Mucosa of rectum (tissue), 2 donors: Measurements from ENCODE around the gene ADGRF5.

Source experiments
- H3K27ac ChIP-seq, 2 donors: one replicate each; pipeline ENCODE4 v1.7.0; 2013; ENCODE audit warnings: inconsistent platforms in 2 of 2, low read depth in 2 of 2, low read length in 2 of 2
- H3K27me3 ChIP-seq, 2 donors: one replicate each; pipeline ENCODE4 v1.7.0; 2013; ENCODE audit warnings: low read length in 2 of 2; ENCODE audit not compliant: control insufficient read depth in 2 of 2, insufficient read depth in 2 of 2
- H3K36me3 ChIP-seq, 2 donors: one replicate each; pipeline ENCODE4 v1.7.0; 2013; ENCODE audit warnings: low read length in 2 of 2; ENCODE audit not compliant: control insufficient read depth in 2 of 2, insufficient read depth in 2 of 2
- H3K4me1 ChIP-seq, 2 donors: one replicate each; pipeline ENCODE4 v1.7.0; 2013; ENCODE audit warnings: low read length in 2 of 2, mild to moderate bottlenecking in 1 of 2; ENCODE audit not compliant: control insufficient read depth in 2 of 2, insufficient read depth in 2 of 2
- H3K4me3 ChIP-seq, 2 donors: one replicate each; pipeline ENCODE4 v1.7.0; 2013; ENCODE audit warnings: low read length in 2 of 2
- H3K9ac ChIP-seq, 2 donors: one replicate each; pipeline ENCODE4 v1.7.0; 2013; ENCODE audit warnings: low read length in 2 of 2, low read depth in 1 of 2, mild to moderate bottlenecking in 1 of 2
- H3K9me3 ChIP-seq, 2 donors: one replicate each; pipeline ENCODE4 v1.7.0; 2013; ENCODE audit warnings: low read length in 2 of 2; ENCODE audit not compliant: control insufficient read depth in 2 of 2
- donor health status: healthy.
- donor health status: Normal muscosa, but diverticular disease.

The ADGRF5 gene

DNA sequence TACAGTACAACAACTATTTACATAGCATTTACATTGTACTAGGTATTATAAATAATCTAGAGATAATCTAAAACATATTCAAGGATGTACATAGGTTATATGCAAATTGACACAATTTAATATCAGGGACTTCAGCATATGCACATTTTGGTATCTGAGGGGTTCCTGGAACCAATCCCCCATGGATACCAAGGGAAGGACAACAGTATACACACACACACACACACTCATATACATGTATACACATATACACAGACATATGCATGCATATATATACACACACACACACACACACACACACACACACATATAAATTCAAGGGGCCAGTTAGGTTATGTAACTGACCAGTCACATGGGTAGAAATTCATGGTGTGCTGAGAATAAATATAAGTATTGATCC, 24.9 kb downstream of the ADGRF5 start:
- Histone ChIP-seq H3K27me3 (peaks cover 0 to 2% of the 10 kb centered on the region in 2 donors), H3K9ac (no peak overlapping the region), H3K4me1 (peaks cover 4 to 7% of the 10 kb centered on the region in 2 donors), H3K27ac (no peak overlapping the region), H3K4me3 (no peak overlapping the region), H3K9me3 (no peaks in the 10 kb centered on the region), H3K36me3 (no peaks in the 10 kb centered on the region)

DNA sequence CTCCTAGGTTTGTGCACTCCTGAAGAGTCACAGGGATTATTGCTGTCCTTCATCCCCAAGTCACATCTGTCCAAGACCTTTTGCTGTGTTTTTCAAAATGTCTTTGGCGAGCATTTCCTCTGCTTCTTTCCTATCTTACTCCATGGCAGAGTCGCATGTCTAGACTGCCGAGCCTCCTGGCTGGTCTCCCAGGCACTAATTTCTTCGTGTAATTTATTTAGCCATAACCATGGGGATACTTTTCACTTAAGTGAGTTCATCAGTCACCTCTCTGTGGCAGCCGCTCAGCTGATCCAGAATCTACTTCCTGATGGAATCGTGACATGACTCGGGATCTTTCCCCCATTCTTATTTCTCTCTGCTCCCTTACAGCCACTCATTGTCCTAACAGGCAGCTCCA, 25.8 kb downstream of the ADGRF5 start:
- Histone ChIP-seq H3K27me3 (no peaks in the 10 kb centered on the region), H3K27ac (no peak overlapping the region), H3K4me3 (no peak overlapping the region), H3K36me3 (no peaks in the 10 kb centered on the region), H3K4me1 (peaks cover 4 to 13% of the 10 kb centered on the region in 2 donors), H3K9me3 (no peaks in the 10 kb centered on the region), H3K9ac (no peak overlapping the region)

- Histone ChIP-seq H3K27ac (peak overlapping the region in 1 of 2 donors; percentile 27), H3K9ac (no peak overlapping the region), H3K4me3 (no peak overlapping the region), H3K36me3 (no peaks in the 10 kb centered on the region), H3K4me1 (peaks cover 4 to 13% of the 10 kb centered on the region in 2 donors), H3K27me3 (no peaks in the 10 kb centered on the region), H3K9me3 (no peaks in the 10 kb centered on the region)
These were observed 27.3 kb downstream of the ADGRF5 start for GRCh38 chr6:46894433-46894832.

DNA sequence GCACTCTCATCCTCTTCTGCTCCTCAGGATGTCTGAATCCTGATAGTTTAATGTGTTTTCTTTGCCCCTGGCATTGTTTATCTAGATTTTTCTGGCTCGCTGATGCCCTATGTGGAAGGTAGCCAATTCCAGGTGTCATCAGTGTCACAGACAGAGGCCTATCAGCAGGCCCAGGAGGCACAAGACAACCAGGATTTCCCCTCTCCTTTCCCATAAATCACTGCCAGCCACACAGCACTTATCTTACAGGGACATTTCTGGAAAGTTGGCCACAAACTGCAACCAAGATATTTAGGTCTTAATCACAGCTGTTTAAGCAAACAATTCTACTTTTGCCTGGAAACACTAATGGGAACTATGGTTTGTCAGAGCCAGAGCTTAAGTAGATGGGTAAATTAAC, 28.1 kb downstream of the ADGRF5 start:
- Histone ChIP-seq H3K9me3 (no peaks in the 10 kb centered on the region), H3K27ac (no peak overlapping the region), H3K4me1 (peaks cover 4 to 13% of the 10 kb centered on the region in 2 donors), H3K9ac (no peak overlapping the region), H3K27me3 (no peaks in the 10 kb centered on the region), H3K36me3 (no peaks in the 10 kb centered on the region), H3K4me3 (no peak overlapping the region)

- Histone ChIP-seq H3K4me3 (no peak overlapping the region), H3K27ac (no peak overlapping the region), H3K9ac (no peak overlapping the region), H3K4me1 (peaks cover 4 to 13% of the 10 kb centered on the region in 2 donors), H3K27me3 (no peaks in the 10 kb centered on the region), H3K36me3 (no peaks in the 10 kb centered on the region), H3K9me3 (no peaks in the 10 kb centered on the region)
These were observed 30.4 kb downstream of the ADGRF5 start for GRCh38 chr6:46891252-46891795.

DNA sequence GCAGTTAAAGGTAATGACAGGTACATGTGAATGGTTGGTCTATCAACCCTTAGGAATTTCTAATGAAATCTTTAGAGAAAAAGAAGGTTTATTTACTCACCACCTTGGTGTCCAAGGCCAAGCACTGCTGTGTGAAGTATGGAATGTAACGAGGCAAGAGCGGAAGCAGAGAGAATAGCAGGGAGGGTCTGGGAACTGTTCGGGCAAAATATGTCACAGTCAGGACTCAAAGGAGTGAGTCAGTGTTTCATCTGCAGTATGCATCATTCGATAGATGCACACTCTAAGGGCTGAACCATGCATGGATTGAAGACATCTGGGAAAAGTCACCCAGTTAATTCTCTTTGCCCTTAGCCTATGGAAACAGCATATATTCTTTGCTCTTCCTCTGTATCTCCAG, 33.2 kb downstream of the ADGRF5 start:
- Histone ChIP-seq H3K4me3 (no peak overlapping the region), H3K4me1 (peaks cover 0 to 6% of the 10 kb centered on the region in 2 donors), H3K36me3 (no peaks in the 10 kb centered on the region), H3K27ac (no peak overlapping the region), H3K9ac (no peak overlapping the region), H3K27me3 (no peaks in the 10 kb centered on the region), H3K9me3 (no peaks in the 10 kb centered on the region)

DNA sequence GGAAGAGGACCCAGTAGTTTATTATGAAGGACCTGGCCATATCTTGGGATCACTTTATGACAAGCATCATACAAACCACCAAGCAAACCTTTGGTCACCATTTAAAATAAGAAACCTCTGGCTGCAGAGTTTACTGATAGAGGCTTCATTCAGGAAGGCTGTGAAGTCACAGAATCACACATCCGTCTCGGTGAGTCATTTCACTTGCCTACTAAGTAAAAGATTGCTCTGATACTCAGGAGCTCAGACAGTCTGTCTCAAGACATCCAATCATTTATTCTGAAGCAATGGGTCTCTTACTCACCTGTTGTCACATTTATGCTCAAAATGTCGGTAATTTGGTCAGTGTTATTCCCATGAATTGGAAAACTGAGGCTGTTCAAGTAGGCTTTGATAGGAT, 33.7 kb downstream of the ADGRF5 start:
- Histone ChIP-seq H3K9ac (no peak overlapping the region), H3K4me3 (no peak overlapping the region), H3K27ac (no peak overlapping the region), H3K4me1 (peaks cover 0 to 6% of the 10 kb centered on the region in 2 donors), H3K36me3 (no peaks in the 10 kb centered on the region), H3K27me3 (no peaks in the 10 kb centered on the region), H3K9me3 (no peaks in the 10 kb centered on the region)

DNA sequence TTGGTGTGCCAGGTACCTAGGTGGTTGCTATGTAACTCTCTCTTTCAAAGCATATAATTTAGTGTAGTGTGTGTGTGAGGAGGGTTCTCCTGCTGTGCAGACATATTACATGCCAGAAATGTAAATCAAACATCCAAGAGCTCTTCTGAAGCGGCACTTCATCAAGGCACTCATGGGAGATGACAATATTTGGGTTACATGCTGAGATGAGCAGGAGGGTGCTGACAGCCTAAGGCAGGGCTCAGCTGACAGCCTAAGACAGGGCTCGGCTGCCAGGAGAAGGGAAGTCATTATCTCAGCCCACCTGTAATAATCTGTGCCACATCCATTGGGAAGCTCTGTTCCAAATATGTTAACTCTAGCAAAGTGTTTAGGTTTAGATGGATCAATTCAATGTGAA, 39.1 kb downstream of the ADGRF5 start:
- Histone ChIP-seq H3K27ac (no peak overlapping the region), H3K4me1 (no peaks in the 10 kb centered on the region), H3K9me3 (no peaks in the 10 kb centered on the region), H3K27me3 (no peaks in the 10 kb centered on the region), H3K9ac (no peak overlapping the region), H3K36me3 (no peaks in the 10 kb centered on the region), H3K4me3 (no peak overlapping the region)

GRCh38 chr6:46879003-46879402, 42.7 kb downstream of the ADGRF5 start:
- H3K27ac ChIP-seq: no peak overlapping the region
- H3K4me1 ChIP-seq: no peaks in the 10 kb centered on the region
- H3K9me3 ChIP-seq: no peaks in the 10 kb centered on the region
- no peaks in the 10 kb centered on the region for H3K27me3 ChIP-seq
- no peak overlapping the region for H3K9ac ChIP-seq
- no peak overlapping the region for H3K4me3 ChIP-seq
- H3K36me3 ChIP-seq: no peaks in the 10 kb centered on the region

DNA sequence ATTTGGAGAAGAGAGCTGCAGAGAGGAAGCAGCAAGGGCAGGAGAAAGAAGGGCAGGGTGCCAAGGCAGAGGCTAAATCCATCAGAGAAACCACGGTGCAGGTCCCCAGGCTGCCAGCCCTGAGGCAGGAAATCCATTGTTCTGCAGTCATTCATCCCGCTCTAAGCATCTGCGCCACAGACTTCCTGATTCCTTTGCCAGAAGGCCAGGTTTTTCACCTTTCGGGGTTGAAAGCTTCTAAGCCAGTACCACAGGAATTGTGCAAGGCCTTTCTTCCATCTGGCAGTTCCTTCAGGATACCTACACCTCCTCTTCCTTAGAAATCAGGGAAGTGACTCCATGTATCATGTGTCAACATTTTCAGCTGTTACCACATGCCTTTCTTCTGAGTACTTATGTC, 45.6 kb downstream of the ADGRF5 start:
- H3K36me3 ChIP-seq: no peaks in the 10 kb centered on the region
- H3K27ac ChIP-seq: no peak overlapping the region
- H3K9me3 ChIP-seq: no peaks in the 10 kb centered on the region
- H3K9ac ChIP-seq: no peak overlapping the region
- H3K4me3 ChIP-seq: no peak overlapping the region
- no peaks in the 10 kb centered on the region for H3K27me3 ChIP-seq
- no peaks in the 10 kb centered on the region for H3K4me1 ChIP-seq

- H3K9me3 ChIP-seq: no peaks in the 10 kb centered on the region
- H3K27ac ChIP-seq: no peak overlapping the region
- H3K36me3 ChIP-seq: no peaks in the 10 kb centered on the region
- no peaks in the 10 kb centered on the region for H3K4me1 ChIP-seq
- no peak overlapping the region for H3K4me3 ChIP-seq
- H3K9ac ChIP-seq: no peak overlapping the region
- H3K27me3 ChIP-seq: no peaks in the 10 kb centered on the region
These were observed 54.3 kb downstream of the ADGRF5 start for GRCh38 chr6:46867411-46867810.
